NOMO-1 (cell line): ENCODE results near the gene SNAPIN.
"Not testable (repeated sequence)": the region's sequence is repeated elsewhere in the genome, so short reads cannot be mapped to it uniquely, and the experiment has no call there.

Source experiments
- DNase-seq, 2 experiments: peaks; one replicate each; lab custom pipeline; 2025; ENCODE audit not compliant: unreplicated experiment in 2 of 2; lab: John Stamatoyannopoulos, UW

Gene SNAPIN

GRCh38 chr1:153646672-153647345 lies 11.7 kb upstream of the SNAPIN start:
- peak; percentile 63 to 64 for DNase-seq

- DNase-seq, result no peak
These were observed 11.2 kb upstream of the SNAPIN start for GRCh38 chr1:153647346-153647714.

- DNase-seq, result no peak
These were observed 10.4 kb upstream of the SNAPIN start for GRCh38 chr1:153648000-153648643.

- DNase-seq, result no peak
These were observed 9.2 kb upstream of the SNAPIN start for GRCh38 chr1:153649137-153649862.

- no peak for DNase-seq
These were observed 8.7 kb upstream of the SNAPIN start for GRCh38 chr1:153649863-153650235.

- DNase-seq, result no peak
These were observed 6.7 kb upstream of the SNAPIN start for GRCh38 chr1:153651771-153652170.

- DNase-seq, result no peak
These were observed 5.5 kb upstream of the SNAPIN start for GRCh38 chr1:153652805-153653500.

- DNase-seq, result no peak
These were observed 3.2 kb upstream of the SNAPIN start for GRCh38 chr1:153655333-153655732.

- no peak for DNase-seq
These were observed 652 bp downstream of the SNAPIN start for GRCh38 chr1:153659175-153659534.

GRCh38 chr1:153659656-153660055 lies 1.2 kb downstream of the SNAPIN start:
- DNase-seq, result no peak

- no peak for DNase-seq
These were observed 2.7 kb downstream of the SNAPIN start for GRCh38 chr1:153661111-153661708.

- DNase-seq, result no peak
These were observed 3.8 kb downstream of the SNAPIN start for GRCh38 chr1:153662269-153662668.

GRCh38 chr1:153663211-153663610 lies 4.7 kb downstream of the SNAPIN start:
- peak in 1 of 2 experiments; percentile 36 for DNase-seq

- no peak for DNase-seq
These were observed 8.9 kb downstream of the SNAPIN start for GRCh38 chr1:153667439-153667838.

- not testable (repeated sequence) for DNase-seq
These were observed 10.2 kb downstream of the SNAPIN start for GRCh38 chr1:153668672-153669071.

- no peak for DNase-seq
These were observed 11.1 kb downstream of the SNAPIN start for GRCh38 chr1:153669606-153670005.

- no peak for DNase-seq
These were observed 11.9 kb downstream of the SNAPIN start for GRCh38 chr1:153670257-153670858.

- peak; percentile 96 to 99 for DNase-seq
These were observed 12.5 kb downstream of the SNAPIN start, which contains the start of gene ILF2 for GRCh38 chr1:153670859-153671627. TSS of gene ILF2 (minus strand) at chr1:153670993. CDS start at chr1:153670922, 71 bp downstream.

- DNase-seq, result peak; percentile 33 to 52
These were observed 13.3 kb downstream of the SNAPIN start for GRCh38 chr1:153671628-153672353.
